RKO (cell line): ENCODE measurements around the gene SDR39U1.

Experiments used
- DNase-seq: peaks from one replicate; pipeline ENCODE4 v3.0.0-alpha.2; 2016; ENCODE audit warnings: low spot score

The SDR39U1 gene

GRCh38 chr14:24411443-24412389 is 30.9 kb downstream of the SDR39U1 start:
- DNase-seq: peak; percentile 48

GRCh38 chr14:24409956-24410355 is 32.6 kb downstream of the SDR39U1 start:
- DNase-seq: no peak

GRCh38 chr14:24409192-24409591 is 33.4 kb downstream of the SDR39U1 start:
- DNase-seq: no peak

GRCh38 chr14:24408764-24409163 is 33.8 kb downstream of the SDR39U1 start:
- DNase-seq: no peak

- DNase-seq: no peak
Observed at GRCh38 chr14:24407608-24408325, 34.8 kb downstream of the SDR39U1 start.

GRCh38 chr14:24406416-24406815 is 36.2 kb downstream of the SDR39U1 start:
- DNase-seq: no peak

- no peak for DNase-seq
Observed at GRCh38 chr14:24404814-24405213, 37.8 kb downstream of the SDR39U1 start.

GRCh38 chr14:24403294-24403998 is 39.1 kb downstream of the SDR39U1 start:
- no peak for DNase-seq

GRCh38 chr14:24401810-24402702 is 40.5 kb downstream of the SDR39U1 start:
- DNase-seq: no peak

- no peak for DNase-seq
Observed at GRCh38 chr14:24399999-24400718, 42.4 kb downstream of the SDR39U1 start.

GRCh38 chr14:24399447-24399822 is 43.1 kb downstream of the SDR39U1 start:
- no peak for DNase-seq

- no peak for DNase-seq
Observed at GRCh38 chr14:24398653-24399446, 43.7 kb downstream of the SDR39U1 start, which contains the start of gene NYNRIN. Gene NYNRIN (plus strand): TSS chr14:24399003. CDS start chr14:24399247, 244 bp downstream.

GRCh38 chr14:24398293-24398652 is 44.3 kb downstream of the SDR39U1 start:
- no peak for DNase-seq

GRCh38 chr14:24397639-24398292 is 44.8 kb downstream of the SDR39U1 start:
- no peak for DNase-seq

GRCh38 chr14:24395609-24396582 is 46.7 kb downstream of the SDR39U1 start:
- no peak for DNase-seq

GRCh38 chr14:24394275-24394674 is 48.3 kb downstream of the SDR39U1 start:
- peak; percentile 16 for DNase-seq

- peak; percentile 19 for DNase-seq
Observed at GRCh38 chr14:24392325-24393091, 50.1 kb downstream of the SDR39U1 start.
